RWPE2 (cell line): ENCODE data around the gene MAPK1.
"Not testable (repeated sequence)": the region's sequence is repeated elsewhere in the genome, so short reads cannot be mapped to it uniquely, and the experiment has no call there.

ENCODE experiments used
- ATAC-seq: fragments of 200-7000 bp; cut with Tn5 transposase; 3 replicates; pipeline ENCODE4 v1.9.1; 2021; ENCODE audit warnings: low read depth
- DNase-seq: peaks from one replicate; pipeline ENCODE4 v3.0.0-alpha.2; 2020; ENCODE audit warnings: low spot score
- H3K27ac ChIP-seq: fragments of 450-650 bp; 2 replicates; pipeline ENCODE4 v1.5.1; 2017; ENCODE audit warnings: mild to moderate bottlenecking; ENCODE audit not compliant: poor library complexity, severe bottlenecking
- H3K27me3 ChIP-seq: fragments of 250-450 bp; sonication (Bioruptor Pico); 2 replicates; pipeline ENCODE4 v1.5.1; 2021; ENCODE audit warnings: mild to moderate bottlenecking, moderate library complexity; ENCODE audit not compliant: insufficient read depth, poor library complexity, severe bottlenecking
- H3K36me3 ChIP-seq: fragments of 250-450 bp; sonication (Bioruptor Pico); 2 replicates; pipeline ENCODE4 v1.5.1; 2020; ENCODE audit warnings: low read depth, mild to moderate bottlenecking, moderate library complexity
- H3K4me1 ChIP-seq: fragments of 250-450 bp; sonication (Bioruptor Pico); 2 replicates; pipeline ENCODE4 v1.5.1; 2021; ENCODE audit warnings: mild to moderate bottlenecking, moderate library complexity; ENCODE audit not compliant: insufficient read depth, poor library complexity, severe bottlenecking
- H3K4me3 ChIP-seq: fragments of 250-450 bp; sonication (Bioruptor Pico); 2 replicates; pipeline ENCODE4 v1.5.1; 2021; ENCODE audit warnings: mild to moderate bottlenecking, moderate library complexity; ENCODE audit not compliant: severe bottlenecking
- H3K9me3 ChIP-seq: fragments of 250-450 bp; sonication (Bioruptor Pico); 2 replicates; pipeline ENCODE4 v1.5.1; 2021; ENCODE audit warnings: mild to moderate bottlenecking, moderate library complexity; ENCODE audit not compliant: severe bottlenecking
- CTCF ChIP-seq: fragments of 450-650 bp; IDR thresholded peaks from one replicate; pipeline ENCODE4 v1.5.1; 2017; ENCODE audit warnings: mild to moderate bottlenecking, moderate library complexity; ENCODE audit not compliant: poor library complexity, severe bottlenecking

Gene MAPK1

GRCh38 chr22:21727159-21727558, 140.3 kb downstream of the MAPK1 start:
- Histone ChIP-seq H3K27ac (no peak overlapping the region), H3K4me1 (no peaks in the 10 kb centered on the region), H3K9me3 (no peaks in the 10 kb centered on the region), H3K36me3 (no peaks in the 10 kb centered on the region), H3K27me3 (no peaks in the 10 kb centered on the region), H3K4me3 (no peak overlapping the region)
- DNase-seq (no peak), ATAC-seq (no peak)
- no peak for TF ChIP-seq CTCF

- ATAC-seq (peak; percentile 71; the same call in 2 of the 3 replicates), DNase-seq (no peak)
Observed at GRCh38 chr22:21726650-21727049, 140.8 kb downstream of the MAPK1 start.

GRCh38 chr22:21725956-21726649, 141.3 kb downstream of the MAPK1 start:
- ATAC-seq = no peak
- H3K27me3 ChIP-seq = no peaks in the 10 kb centered on the region
- no peaks in the 10 kb centered on the region for H3K4me1 ChIP-seq
- no peaks in the 10 kb centered on the region for H3K36me3 ChIP-seq
- no peaks in the 10 kb centered on the region for H3K9me3 ChIP-seq
- DNase-seq = no peak
- H3K27ac ChIP-seq = no peak overlapping the region
- no peak overlapping the region for H3K4me3 ChIP-seq
- no peak for TF ChIP-seq CTCF

More at GRCh38 chr22:21726650-21727049, 140.8 kb downstream of the MAPK1 start:
- peak; percentile 34 for TF ChIP-seq CTCF
- no peaks in the 10 kb centered on the region for H3K4me1 ChIP-seq
- no peak overlapping the region for H3K27ac ChIP-seq
- no peaks in the 10 kb centered on the region for H3K9me3 ChIP-seq
- no peaks in the 10 kb centered on the region for H3K27me3 ChIP-seq
- no peak overlapping the region for H3K4me3 ChIP-seq
- no peaks in the 10 kb centered on the region for H3K36me3 ChIP-seq

- not testable (repeated sequence) for H3K27me3 ChIP-seq, ATAC-seq, H3K9me3 ChIP-seq, DNase-seq, H3K36me3 ChIP-seq, H3K4me3 ChIP-seq, H3K4me1 ChIP-seq, H3K27ac ChIP-seq
Observed at GRCh38 chr22:21724496-21724895, 142.9 kb downstream of the MAPK1 start.

- not testable (repeated sequence) for H3K4me1 ChIP-seq, H3K9me3 ChIP-seq, H3K36me3 ChIP-seq, ATAC-seq, H3K27ac ChIP-seq, H3K4me3 ChIP-seq, DNase-seq, H3K27me3 ChIP-seq
Observed at GRCh38 chr22:21721195-21721852, 146.1 kb downstream of the MAPK1 start.

- H3K27me3 ChIP-seq, H3K9me3 ChIP-seq, H3K4me3 ChIP-seq, H3K27ac ChIP-seq, H3K36me3 ChIP-seq, H3K4me1 ChIP-seq, ATAC-seq, DNase-seq: not testable (repeated sequence)
Observed at GRCh38 chr22:21720191-21720859, 147.1 kb downstream of the MAPK1 start.
